OCI-LY3 (cell line): ENCODE measurements around the gene DHDH.

Experiments used
- H2AFZ ChIP-seq: fragments of 200-600, 300-600 bp; shearing (Covaris generic); 2 replicates; pipeline ENCODE4 v1.6.0; 2014; ENCODE audit warnings: antibody characterized with exemption, low read depth, low read length
- H3K27ac ChIP-seq: fragments of 200-600, 300-600 bp; sonication (generic); 2 replicates; pipeline ENCODE4 v1.5.1; 2014; ENCODE audit warnings: mild to moderate bottlenecking, low read length, moderate library complexity, mixed read lengths
- H3K27me3 ChIP-seq: fragments of 200-600, 300-600 bp; sonication (generic); 2 replicates; pipeline ENCODE4 v1.6.1; 2014; ENCODE audit warnings: low read depth, low read length, mixed read lengths
- H3K36me3 ChIP-seq: fragments of 200-600, 300-600 bp; sonication (generic); replicated peaks from 2 replicates; pipeline ENCODE3; 2014; ENCODE audit warnings: low read depth, low read length, mixed read lengths
- H3K4me1 ChIP-seq: fragments of 300-600, 200-600 bp; sonication (generic); 2 replicates; pipeline ENCODE4 v1.6.1; 2014; ENCODE audit warnings: low read length, mixed read lengths
- H3K4me2 ChIP-seq: fragments of 200-600, 300-600 bp; sonication (generic); 2 replicates; pipeline ENCODE4 v1.6.1; 2014; ENCODE audit warnings: low read length, mixed read lengths
- H3K4me3 ChIP-seq: fragments of 300-600, 200-600 bp; sonication (generic); 2 replicates; pipeline ENCODE4 v1.5.1; 2014; ENCODE audit warnings: antibody characterized with exemption, mild to moderate bottlenecking, low read length, moderate library complexity
- H3K79me2 ChIP-seq: fragments of 300-600, 200-600 bp; shearing (Covaris generic); 2 replicates; pipeline ENCODE4 v1.6.1; 2014; ENCODE audit warnings: mild to moderate bottlenecking, low read length, mixed read lengths
- H3K9ac ChIP-seq: fragments of 300-600, 200-600 bp; shearing (Covaris generic); 2 replicates; pipeline ENCODE4 v1.6.0; 2014; ENCODE audit warnings: mild to moderate bottlenecking, low read length, moderate library complexity
- H3K9me3 ChIP-seq: fragments of 200-600, 300-600 bp; shearing (Covaris generic); 2 replicates; pipeline ENCODE4 v1.6.1; 2014; ENCODE audit warnings: low read length, mixed read lengths; ENCODE audit not compliant: insufficient read depth
- H4K20me1 ChIP-seq: fragments of 200-600, 300-600 bp; sonication (generic); 2 replicates; pipeline ENCODE4 v1.6.1; 2016; ENCODE audit warnings: low read length, mixed read lengths; ENCODE audit not compliant: insufficient read depth
- CTCF ChIP-seq: fragments of 200-600, 300-600 bp; sonication (generic); IDR thresholded peaks from 2 replicates; pipeline ENCODE4 v1.5.1; 2014; ENCODE audit warnings: antibody characterized with exemption, low read length, low read depth
- EZH2phosphoT487 ChIP-seq: fragments of 200-600 bp; shearing (Covaris generic); IDR thresholded peaks from 2 replicates; pipeline ENCODE4 v1.6.1; 2018; ENCODE audit warnings: antibody characterized with exemption, mixed run types, low read depth

The DHDH gene

GRCh38 chr19:48910803-48911202 is 22.7 kb upstream of the DHDH start:
- no peak overlapping the region for H2AFZ ChIP-seq
- H3K36me3 ChIP-seq = peaks cover 29% of the 10 kb centered on the region
- H3K4me3 ChIP-seq = no peak overlapping the region
- H3K4me1 ChIP-seq = peaks cover 6% of the 10 kb centered on the region; the same call in 1 of the 2 replicates
- H4K20me1 ChIP-seq = no peaks in the 10 kb centered on the region
- H3K79me2 ChIP-seq = no peaks in the 10 kb centered on the region
- no peaks in the 10 kb centered on the region for H3K9me3 ChIP-seq
- H3K9ac ChIP-seq = no peak overlapping the region
- no peak overlapping the region for H3K4me2 ChIP-seq
- TF ChIP-seq CTCF (no peak), EZH2phosphoT487 (no peak)
- no peaks in the 10 kb centered on the region for H3K27me3 ChIP-seq
- H3K27ac ChIP-seq = no peak overlapping the region

GRCh38 chr19:48913114-48913889 is 20.2 kb upstream of the DHDH start:
- H3K27ac ChIP-seq = no peak overlapping the region
- H2AFZ ChIP-seq = no peak overlapping the region
- peaks cover 11% of the 10 kb centered on the region; the same call in 1 of the 2 replicates for H3K4me1 ChIP-seq
- H3K4me3 ChIP-seq = no peak overlapping the region
- no peaks in the 10 kb centered on the region for H4K20me1 ChIP-seq
- no peaks in the 10 kb centered on the region for H3K9me3 ChIP-seq
- H3K79me2 ChIP-seq = no peaks in the 10 kb centered on the region
- no peaks in the 10 kb centered on the region for H3K27me3 ChIP-seq
- peaks cover 28% of the 10 kb centered on the region for H3K36me3 ChIP-seq
- H3K9ac ChIP-seq = no peak overlapping the region
- H3K4me2 ChIP-seq = no peak overlapping the region
- TF ChIP-seq EZH2phosphoT487 (no peak), CTCF (no peak)

GRCh38 chr19:48914181-48914580 is 19.3 kb upstream of the DHDH start:
- Histone ChIP-seq H3K27ac (no peak overlapping the region), H3K4me2 (no peak overlapping the region), H4K20me1 (no peaks in the 10 kb centered on the region), H3K36me3 (peaks cover 24% of the 10 kb centered on the region), H3K9ac (no peak overlapping the region), H3K9me3 (no peaks in the 10 kb centered on the region), H2AFZ (no peak overlapping the region), H3K79me2 (no peaks in the 10 kb centered on the region), H3K4me3 (no peak overlapping the region), H3K4me1 (peaks cover 11% of the 10 kb centered on the region; the same call in 1 of the 2 replicates), H3K27me3 (no peaks in the 10 kb centered on the region)
- TF ChIP-seq CTCF (no peak), EZH2phosphoT487 (no peak)

- Histone ChIP-seq H3K27ac (no peak overlapping the region), H3K4me2 (no peak overlapping the region), H3K79me2 (no peaks in the 10 kb centered on the region), H3K9ac (no peak overlapping the region), H3K4me3 (no peak overlapping the region), H4K20me1 (no peaks in the 10 kb centered on the region), H3K9me3 (no peaks in the 10 kb centered on the region), H2AFZ (no peak overlapping the region), H3K4me1 (peaks cover 5% of the 10 kb centered on the region; the same call in 1 of the 2 replicates), H3K36me3 (peaks cover 24% of the 10 kb centered on the region), H3K27me3 (no peaks in the 10 kb centered on the region)
- TF ChIP-seq EZH2phosphoT487 (no peak), CTCF (no peak)
Observed at GRCh38 chr19:48915757-48916156, 17.7 kb upstream of the DHDH start.
